ENCODE measurements around the gene SPOCD1. TPM values are rescaled to one million over a fixed set of nuclear protein-coding genes. Genes with fewer than 3 reads are reported as not detected.

Gene SPOCD1
- total and polyA plus RNA-seq, 12 donors = 0.09 to 2.4 (median 0.61) TPM

GRCh38 chr1:31793586-31794285 is 22.1 kb downstream of the SPOCD1 start:
- WGBS, 4 donors = 76 to 81% (median 78%) methylated on average over 3 to 13 of the region's 13 CpGs
- TF ChIP-seq POLR2A (IDR thresholded peaks at IDR 0.05) = no peak
- TF ChIP-seq, protein P1, sequence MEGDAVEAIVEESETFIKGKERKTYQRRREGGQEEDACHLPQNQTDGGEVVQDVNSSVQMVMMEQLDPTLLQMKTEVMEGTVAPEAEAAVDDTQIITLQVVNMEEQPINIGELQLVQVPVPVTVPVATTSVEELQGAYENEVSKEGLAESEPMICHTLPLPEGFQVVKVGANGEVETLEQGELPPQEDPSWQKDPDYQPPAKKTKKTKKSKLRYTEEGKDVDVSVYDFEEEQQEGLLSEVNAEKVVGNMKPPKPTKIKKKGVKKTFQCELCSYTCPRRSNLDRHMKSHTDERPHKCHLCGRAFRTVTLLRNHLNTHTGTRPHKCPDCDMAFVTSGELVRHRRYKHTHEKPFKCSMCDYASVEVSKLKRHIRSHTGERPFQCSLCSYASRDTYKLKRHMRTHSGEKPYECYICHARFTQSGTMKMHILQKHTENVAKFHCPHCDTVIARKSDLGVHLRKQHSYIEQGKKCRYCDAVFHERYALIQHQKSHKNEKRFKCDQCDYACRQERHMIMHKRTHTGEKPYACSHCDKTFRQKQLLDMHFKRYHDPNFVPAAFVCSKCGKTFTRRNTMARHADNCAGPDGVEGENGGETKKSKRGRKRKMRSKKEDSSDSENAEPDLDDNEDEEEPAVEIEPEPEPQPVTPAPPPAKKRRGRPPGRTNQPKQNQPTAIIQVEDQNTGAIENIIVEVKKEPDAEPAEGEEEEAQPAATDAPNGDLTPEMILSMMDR (IDR thresholded peaks at IDR 0.05) = no peak
- H3K27ac ChIP-seq = no peak overlapping the region
- H3K9me3 ChIP-seq (replicated peaks in 1 of 3) = no peaks in the 10 kb centered on the region
- DNase-seq = peak in 2 of 7 donors; percentile 12 to 39
- no peaks in the 10 kb centered on the region for H3K27me3 ChIP-seq
- H3K4me3 ChIP-seq = no peak overlapping the region
- no peaks in the 10 kb centered on the region for H3K36me3 ChIP-seq (replicated peaks in 1 of 2)
- intact Hi-C loops (cut with DNase I) = loop anchor here in 1 of 2 donors (10.0 kb wide), 1 partner anchor 229 kb away; no protein-coding TSS in a partner anchor
- no peaks in the 10 kb centered on the region for H3K4me1 ChIP-seq (replicated peaks in 1 of 2)

DNA sequence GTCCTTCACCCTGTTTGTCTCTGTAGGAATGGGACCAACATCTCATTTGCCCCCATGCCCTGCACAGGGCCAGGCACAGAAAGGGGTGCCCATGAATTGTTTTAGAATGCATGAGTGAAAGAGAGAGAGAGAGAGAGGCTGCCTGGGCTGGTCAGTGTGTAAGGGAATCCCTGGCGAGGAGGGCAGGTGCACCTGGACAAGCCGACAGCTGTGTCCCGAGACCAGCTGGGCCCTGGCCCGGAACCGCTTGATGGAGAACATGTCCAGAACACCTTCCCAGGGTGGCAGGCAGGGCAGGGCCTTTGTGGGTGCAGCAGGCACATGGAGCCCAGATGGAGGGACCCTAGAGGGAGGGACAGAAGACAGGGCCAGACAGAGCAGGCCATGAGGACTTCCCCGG is 22.7 kb downstream of the SPOCD1 start:
- Histone ChIP-seq H3K9me3 (replicated peaks in 1 of 3) (no peaks in the 10 kb centered on the region), H3K27me3 (no peaks in the 10 kb centered on the region), H3K4me3 (no peak overlapping the region), H3K27ac (no peak overlapping the region), H3K4me1 (replicated peaks in 1 of 2) (no peaks in the 10 kb centered on the region), H3K36me3 (replicated peaks in 1 of 2) (no peaks in the 10 kb centered on the region)
- WGBS, 4 donors = 78 to 94% (median 89%) methylated on average over 5 to 6 of the region's 6 CpGs
- peak in 3 of 7 donors; percentile 2 to 46 (median 12) for DNase-seq
- no peak for TF ChIP-seq POLR2A (IDR thresholded peaks at IDR 0.05)
- TF ChIP-seq, protein P1 (IDR thresholded peaks at IDR 0.05) = no peak
- intact Hi-C loops (cut with DNase I) = loop anchor here in 1 of 2 donors (10.0 kb wide), 1 partner anchor 228 kb away; no protein-coding TSS in a partner anchor

DNA sequence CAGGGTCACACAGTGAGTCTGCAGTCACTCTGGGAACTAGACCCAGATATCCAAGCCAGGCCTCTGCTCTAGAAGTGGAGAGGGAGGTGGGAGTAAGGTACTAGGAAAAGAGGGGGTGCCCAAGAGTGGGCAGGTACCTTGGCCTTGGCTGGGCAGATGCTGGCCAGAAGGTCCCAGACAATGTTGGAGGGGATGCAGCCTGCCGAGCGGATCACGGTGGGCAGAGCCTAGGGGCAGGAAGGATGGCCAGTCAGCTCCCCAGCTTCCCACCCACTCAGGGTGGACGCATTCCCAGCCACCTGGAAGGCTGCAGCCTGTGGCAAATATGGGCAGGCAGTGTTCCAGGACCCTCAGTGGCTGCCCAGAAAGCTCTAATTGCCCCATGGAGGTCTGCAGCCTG is 23.3 kb downstream of the SPOCD1 start:
- Histone ChIP-seq H3K4me1 (replicated peaks in 1 of 2) (no peaks in the 10 kb centered on the region), H3K9me3 (replicated peaks in 1 of 3) (no peaks in the 10 kb centered on the region), H3K27ac (no peak overlapping the region), H3K27me3 (no peaks in the 10 kb centered on the region), H3K4me3 (no peak overlapping the region), H3K36me3 (replicated peaks in 1 of 2) (no peaks in the 10 kb centered on the region)
- intact Hi-C loops (cut with DNase I) = loop anchor here in 1 of 2 donors (10.0 kb wide), 1 partner anchor 228 kb away; no protein-coding TSS in a partner anchor
- DNase-seq = peak in 1 of 7 donors; percentile 21
- 78 to 92% (median 83%) methylated on average over 4 of the region's 4 CpGs for WGBS, 4 donors
- TF ChIP-seq, protein P1 (IDR thresholded peaks at IDR 0.05) = no peak
- TF ChIP-seq POLR2A (IDR thresholded peaks at IDR 0.05) = no peak

DNA sequence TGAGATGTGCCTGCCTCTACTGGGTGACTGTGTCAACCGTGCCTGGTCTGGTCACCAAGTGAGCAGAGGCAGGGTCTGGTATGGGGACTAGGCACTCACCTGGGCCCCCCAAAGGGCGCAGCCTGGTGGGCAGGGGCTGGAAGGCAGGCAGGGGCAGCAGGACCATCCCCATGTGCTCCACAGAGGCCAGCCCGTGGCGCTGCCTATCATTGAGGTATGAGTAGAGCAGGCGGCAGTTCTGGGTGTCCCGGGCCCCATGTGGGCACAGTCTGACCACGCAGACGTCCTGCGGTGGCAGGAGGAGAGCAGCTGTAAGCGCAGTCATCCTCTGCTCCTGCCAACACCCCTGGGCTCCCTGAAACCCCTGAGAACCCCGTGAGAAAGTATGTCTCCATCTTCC is 23.7 kb downstream of the SPOCD1 start:
- H3K4me3 ChIP-seq = no peak overlapping the region
- no peaks in the 10 kb centered on the region for H3K9me3 ChIP-seq (replicated peaks in 1 of 3)
- intact Hi-C loops (cut with DNase I) = loop anchor here in 1 of 2 donors (10.0 kb wide), 1 partner anchor 227 kb away; no protein-coding TSS in a partner anchor
- WGBS, 4 donors = 68 to 84% (median 82%) methylated on average over 1 to 11 of the region's 11 CpGs
- H3K36me3 ChIP-seq (replicated peaks in 1 of 2) = no peaks in the 10 kb centered on the region
- TF ChIP-seq POLR2A (IDR thresholded peaks at IDR 0.05) = no peak
- TF ChIP-seq, protein P1 (IDR thresholded peaks at IDR 0.05) = no peak
- no peaks in the 10 kb centered on the region for H3K27me3 ChIP-seq
- H3K27ac ChIP-seq = no peak overlapping the region
- DNase-seq = peak in 3 of 7 donors; percentile 5 to 38 (median 8)
- no peaks in the 10 kb centered on the region for H3K4me1 ChIP-seq (replicated peaks in 1 of 2)

All from adrenal gland (tissue), 12 donors.